Occipital lobe (tissue), 1 donor: Measurements from ENCODE around the gene STRBP. TPM values are rescaled to one million over a fixed set of nuclear protein-coding genes. Genes with fewer than 3 reads are reported as not detected.

Experiments
- total RNA-seq: library from RNA; depleted of rRNA; stranded (reverse); fragments of >200 nt; gene quantifications from one replicate; pipeline ENCODE4 v1.2.3, GENCODE V29; 2014

STRBP gene
- total RNA-seq, 1 donor from 2014 or later = 97.5 TPM

Other genes starting within 250 kb of the STRBP start
- gene GPR21, start 234.9 kb downstream of the STRBP start, total RNA-seq = 13.3 TPM
- 5.3 TPM for gene CRB2, start 87.6 kb upstream of the STRBP start, total RNA-seq